Suprapubic skin (tissue), 4 donors: Measurements from ENCODE around the gene TRIM44. TPM values are rescaled to one million over a fixed set of nuclear protein-coding genes. Genes with fewer than 3 reads are reported as not detected.

Experiments
- DNase-seq, 2 donors: peaks; one replicate each; pipeline ENCODE4 v3.0.0-alpha.2; 2019; ENCODE audit warnings: low spot score in 2 of 2
- H3K27ac ChIP-seq: fragments of 200-600 bp; sonication (generic); one replicate; pipeline ENCODE4 v1.5.1; 2019
- H3K27me3 ChIP-seq: fragments of 200-600 bp; sonication (generic); one replicate; pipeline ENCODE4 v1.5.1; 2019
- H3K36me3 ChIP-seq: fragments of 200-600 bp; sonication (generic); one replicate; pipeline ENCODE4 v1.5.1; 2019
- H3K4me1 ChIP-seq: fragments of 200-600 bp; sonication (generic); one replicate; pipeline ENCODE4 v1.5.1; 2019
- H3K4me3 ChIP-seq: fragments of 200-600 bp; sonication (generic); one replicate; pipeline ENCODE4 v1.5.1; 2019; ENCODE audit warnings: mild to moderate bottlenecking
- H3K9me3 ChIP-seq: fragments of 200-600 bp; sonication (generic); one replicate; pipeline ENCODE4 v1.5.1; 2019
- EP300 ChIP-seq: sonication (generic); formaldehyde crosslinking; IDR thresholded peaks from one replicate; pipeline ENCODE4 v1.6.1; 2017; ENCODE audit warnings: antibody characterized with exemption
- POLR2A ChIP-seq, 2 donors: fragments of 450-650 bp; IDR thresholded peaks; one replicate each; pipeline ENCODE4 v1.6.1; 2017; ENCODE audit warnings: antibody characterized with exemption in 2 of 2, mild to moderate bottlenecking in 2 of 2, moderate library complexity in 2 of 2
- POLR2AphosphoS5 ChIP-seq, 3 donors: sonication (generic); formaldehyde crosslinking; IDR thresholded peaks; one replicate each; pipeline ENCODE4 v1.6.1; 2017; ENCODE audit warnings: antibody characterized with exemption in 3 of 3
- WGBS: methylation state at CpG from one replicate; pipeline ENCODE4 v1.1.5; 2018; 5-methylcytosine and 5-hydroxymethylcytosine counted together
- total RNA-seq, 4 donors: library from RNA; depleted of rRNA; stranded (reverse); fragments of >200 nt; gene quantifications; one replicate each; pipeline ENCODE4 v1.1.0, GENCODE V29; 2016
- TF ChIP-seq, protein P1 (sequence below), 2 donors: fragments of 200-600 bp in 1 of 2; fragments of 450-650 bp in 1 of 2; sonication (generic) in 1 of 2; IDR thresholded peaks; one replicate each; pipeline ENCODE4 v1.5.1; 2016 to 2019; ENCODE audit warnings: antibody characterized with exemption in 2 of 2, mild to moderate bottlenecking in 1 of 2, moderate library complexity in 1 of 2

The TRIM44 gene
- total RNA-seq, 4 donors from 2014 or later: 21.3 to 55.7 (median 31.3) TPM

DNA sequence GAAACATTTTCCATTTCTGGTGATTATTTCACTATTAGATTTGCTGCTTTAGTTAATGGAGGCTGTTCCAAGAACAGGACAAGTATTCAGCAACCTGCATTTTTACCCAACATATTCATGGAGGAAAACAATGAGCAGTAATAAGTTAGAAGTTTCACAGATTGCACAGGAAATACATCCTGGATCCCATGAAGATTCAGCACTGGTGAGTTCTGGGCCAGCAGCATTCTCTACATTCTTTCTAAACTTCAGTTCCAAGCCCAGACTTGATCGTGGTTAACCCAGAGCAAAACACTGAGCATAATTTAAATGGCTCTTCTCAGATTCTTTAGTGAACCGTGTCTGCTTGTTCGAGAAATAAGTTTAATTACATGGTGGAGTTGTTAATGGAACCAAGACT, 40.5 kb upstream of the TRIM44 start:
- Histone ChIP-seq H3K27me3 (peaks cover 4% of the 10 kb centered on the region), H3K27ac (no peak overlapping the region), H3K9me3 (no peaks in the 10 kb centered on the region), H3K36me3 (no peaks in the 10 kb centered on the region), H3K4me1 (peaks cover 46% of the 10 kb centered on the region), H3K4me3 (no peak overlapping the region)
- WGBS: 43% methylated on average over 3 of the region's 3 CpGs
- no peak for DNase-seq
- TF ChIP-seq POLR2A (IDR thresholded peaks at IDR 0.05): no peak

DNA sequence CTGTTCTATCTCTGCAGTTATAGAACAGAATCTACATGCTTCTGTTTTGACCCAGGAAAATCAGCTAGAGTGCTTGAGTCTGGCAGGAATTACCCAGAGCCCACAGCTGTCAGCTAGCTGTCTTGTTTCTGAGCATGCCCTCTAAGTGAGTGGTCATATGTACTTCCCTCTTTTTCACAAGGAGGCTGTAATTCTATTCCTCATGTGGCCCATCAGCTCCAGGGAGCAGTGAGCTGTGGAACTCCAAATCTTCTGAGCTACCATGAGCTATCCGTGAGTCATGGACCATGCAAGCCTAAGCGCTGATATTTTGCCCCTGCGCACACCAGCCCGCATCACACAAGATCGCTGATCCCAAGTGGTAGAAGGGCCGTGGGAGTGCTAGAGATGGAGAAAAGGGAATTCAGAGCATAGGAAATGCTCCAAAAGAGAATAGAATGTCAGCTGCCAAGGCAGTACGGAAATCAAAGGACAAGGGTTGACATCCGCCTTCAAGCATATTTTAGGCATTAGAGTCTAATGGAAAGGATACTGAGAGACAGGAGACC, 38.9 kb upstream of the TRIM44 start:
- TF ChIP-seq POLR2A (IDR thresholded peaks at IDR 0.05) (no peak), EP300 (no peak), POLR2AphosphoS5 (IDR thresholded peaks at IDR 0.05) (no peak)
- TF ChIP-seq, protein P1, sequence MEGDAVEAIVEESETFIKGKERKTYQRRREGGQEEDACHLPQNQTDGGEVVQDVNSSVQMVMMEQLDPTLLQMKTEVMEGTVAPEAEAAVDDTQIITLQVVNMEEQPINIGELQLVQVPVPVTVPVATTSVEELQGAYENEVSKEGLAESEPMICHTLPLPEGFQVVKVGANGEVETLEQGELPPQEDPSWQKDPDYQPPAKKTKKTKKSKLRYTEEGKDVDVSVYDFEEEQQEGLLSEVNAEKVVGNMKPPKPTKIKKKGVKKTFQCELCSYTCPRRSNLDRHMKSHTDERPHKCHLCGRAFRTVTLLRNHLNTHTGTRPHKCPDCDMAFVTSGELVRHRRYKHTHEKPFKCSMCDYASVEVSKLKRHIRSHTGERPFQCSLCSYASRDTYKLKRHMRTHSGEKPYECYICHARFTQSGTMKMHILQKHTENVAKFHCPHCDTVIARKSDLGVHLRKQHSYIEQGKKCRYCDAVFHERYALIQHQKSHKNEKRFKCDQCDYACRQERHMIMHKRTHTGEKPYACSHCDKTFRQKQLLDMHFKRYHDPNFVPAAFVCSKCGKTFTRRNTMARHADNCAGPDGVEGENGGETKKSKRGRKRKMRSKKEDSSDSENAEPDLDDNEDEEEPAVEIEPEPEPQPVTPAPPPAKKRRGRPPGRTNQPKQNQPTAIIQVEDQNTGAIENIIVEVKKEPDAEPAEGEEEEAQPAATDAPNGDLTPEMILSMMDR (IDR thresholded peaks at IDR 0.05): no peak
- Histone ChIP-seq H3K9me3 (no peaks in the 10 kb centered on the region), H3K36me3 (no peaks in the 10 kb centered on the region), H3K4me3 (no peak overlapping the region), H3K4me1 (peaks cover 32% of the 10 kb centered on the region), H3K27me3 (peaks cover 4% of the 10 kb centered on the region), H3K27ac (no peak overlapping the region)
- no peak for DNase-seq
- WGBS: 72% methylated on average over 8 of the region's 8 CpGs

DNA sequence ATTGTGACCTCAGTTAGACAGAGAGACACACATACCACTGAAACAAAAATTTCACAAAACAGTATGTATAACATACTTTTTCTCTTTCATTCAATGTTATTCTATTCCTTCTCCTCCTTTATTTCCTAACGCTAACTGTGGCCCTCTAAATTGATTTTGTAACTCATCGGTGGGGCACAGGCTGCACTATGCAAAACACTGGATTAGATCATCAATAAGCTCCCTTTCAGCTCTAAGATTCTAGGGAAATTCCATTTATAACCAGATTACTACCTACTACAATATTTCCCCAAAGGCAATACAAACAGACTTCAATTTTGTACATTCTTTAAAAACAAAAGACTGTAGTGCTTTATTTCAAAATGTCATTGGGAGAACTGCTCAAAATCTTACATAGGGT, 38.3 kb upstream of the TRIM44 start:
- no peak overlapping the region for H3K27ac ChIP-seq
- no peak for DNase-seq

DNA sequence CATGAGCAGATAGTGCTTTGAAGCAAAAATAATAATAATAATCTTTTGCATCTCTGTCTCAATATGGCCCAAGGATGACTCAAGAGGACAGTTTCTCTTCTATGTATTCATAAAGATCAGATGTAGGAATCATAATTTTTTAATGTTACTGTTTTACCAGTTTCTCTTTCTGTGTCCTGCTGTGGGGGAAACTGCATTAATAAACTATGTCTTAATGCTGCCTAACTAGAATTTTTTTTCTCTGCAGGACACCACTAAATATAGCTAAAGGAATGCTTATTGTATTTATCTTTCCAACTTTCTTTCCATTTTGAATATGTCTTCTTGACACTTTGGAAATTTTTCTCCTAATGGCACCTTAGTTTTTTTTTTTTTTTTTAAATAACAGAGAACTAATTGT, 37.8 kb upstream of the TRIM44 start:
- H3K4me3 ChIP-seq: no peak overlapping the region
- H3K36me3 ChIP-seq: no peaks in the 10 kb centered on the region
- H3K27ac ChIP-seq: no peak overlapping the region
- peaks cover 21% of the 10 kb centered on the region for H3K4me1 ChIP-seq
- peaks cover 4% of the 10 kb centered on the region for H3K27me3 ChIP-seq
- H3K9me3 ChIP-seq: no peaks in the 10 kb centered on the region
- DNase-seq: no peak
- TF ChIP-seq, protein P1 (IDR thresholded peaks at IDR 0.05): no peak
- TF ChIP-seq POLR2AphosphoS5 (IDR thresholded peaks at IDR 0.05) (no peak), EP300 (no peak), POLR2A (IDR thresholded peaks at IDR 0.05) (no peak)

More for the DNA sequence above, 38.3 kb upstream of the TRIM44 start:
- Histone ChIP-seq H3K36me3 (no peaks in the 10 kb centered on the region), H3K9me3 (no peaks in the 10 kb centered on the region), H3K4me3 (no peak overlapping the region), H3K27me3 (peaks cover 4% of the 10 kb centered on the region), H3K4me1 (peaks cover 26% of the 10 kb centered on the region)
- WGBS: 64% methylated on average over 2 of the region's 2 CpGs
- no peak for TF ChIP-seq POLR2AphosphoS5 (IDR thresholded peaks at IDR 0.05)
- no peak for TF ChIP-seq EP300
- TF ChIP-seq POLR2A (IDR thresholded peaks at IDR 0.05): no peak
- TF ChIP-seq, protein P1 (IDR thresholded peaks at IDR 0.05): no peak

DNA sequence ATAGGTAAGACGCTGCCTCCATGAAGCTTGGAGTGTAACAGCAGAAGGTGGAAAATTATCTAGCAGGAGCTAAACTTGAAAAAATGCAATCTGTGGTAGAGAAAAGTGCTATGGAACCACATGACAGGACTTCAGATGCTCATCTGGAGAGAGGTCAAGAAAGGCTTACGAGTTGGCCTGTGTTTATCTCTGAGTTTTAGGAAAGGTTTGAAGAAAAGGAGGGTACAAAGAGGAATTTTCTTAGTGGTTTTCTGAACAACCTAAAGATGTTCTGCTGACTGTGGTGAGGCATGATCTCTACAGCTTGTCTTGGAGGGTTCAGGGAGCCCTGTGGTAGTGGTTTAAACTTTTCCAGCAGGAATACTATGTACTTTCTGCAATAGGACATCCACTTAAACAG, 36.1 kb upstream of the TRIM44 start:
- WGBS: 88% methylated on average over 2 of the region's 2 CpGs
- Histone ChIP-seq H3K4me1 (peaks cover 6% of the 10 kb centered on the region), H3K36me3 (no peaks in the 10 kb centered on the region), H3K27me3 (peaks cover 4% of the 10 kb centered on the region), H3K27ac (no peak overlapping the region), H3K4me3 (no peak overlapping the region), H3K9me3 (no peaks in the 10 kb centered on the region)
- no peak for TF ChIP-seq POLR2AphosphoS5 (IDR thresholded peaks at IDR 0.05)
- TF ChIP-seq EP300: no peak
- no peak for TF ChIP-seq POLR2A (IDR thresholded peaks at IDR 0.05)
- TF ChIP-seq, protein P1 (IDR thresholded peaks at IDR 0.05): no peak
- DNase-seq: no peak

DNA sequence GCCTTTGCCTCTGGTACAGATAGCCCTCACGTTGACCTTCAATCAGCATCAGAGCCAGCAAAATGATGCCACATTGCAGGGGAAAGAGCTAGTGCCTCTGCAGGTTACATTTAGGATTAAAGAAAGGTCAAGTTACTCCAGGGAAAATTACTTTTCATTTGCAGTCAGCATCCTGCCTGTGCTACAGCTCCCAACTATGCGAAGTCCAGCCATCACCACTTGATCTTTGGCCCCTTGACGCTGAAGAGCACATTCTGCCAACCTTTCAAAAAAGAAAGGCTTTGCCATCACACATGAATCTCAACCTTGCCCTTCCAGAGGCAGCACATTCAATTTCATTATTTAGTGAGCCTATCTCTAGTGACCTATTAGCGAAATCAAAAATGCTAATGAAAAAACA, 33.1 kb upstream of the TRIM44 start:
- Histone ChIP-seq H3K36me3 (no peaks in the 10 kb centered on the region), H3K4me1 (no peaks in the 10 kb centered on the region), H3K9me3 (no peaks in the 10 kb centered on the region), H3K4me3 (no peak overlapping the region), H3K27me3 (peaks cover 10% of the 10 kb centered on the region), H3K27ac (no peak overlapping the region)
- no peak for DNase-seq
- WGBS: 86% methylated on average over 4 of the region's 4 CpGs
- TF ChIP-seq EP300: no peak
- TF ChIP-seq POLR2AphosphoS5 (IDR thresholded peaks at IDR 0.05): no peak
- TF ChIP-seq POLR2A (IDR thresholded peaks at IDR 0.05): no peak
- TF ChIP-seq, protein P1 (IDR thresholded peaks at IDR 0.05): no peak
